ENCODE results near the gene SYDE2. TPM values are rescaled to one million over a fixed set of nuclear protein-coding genes. Genes with fewer than 3 reads are reported as not detected.

Gene SYDE2
- total and polyA plus RNA-seq, 2 experiments from 2014 or later = 5.8 to 20.1 TPM

DNA sequence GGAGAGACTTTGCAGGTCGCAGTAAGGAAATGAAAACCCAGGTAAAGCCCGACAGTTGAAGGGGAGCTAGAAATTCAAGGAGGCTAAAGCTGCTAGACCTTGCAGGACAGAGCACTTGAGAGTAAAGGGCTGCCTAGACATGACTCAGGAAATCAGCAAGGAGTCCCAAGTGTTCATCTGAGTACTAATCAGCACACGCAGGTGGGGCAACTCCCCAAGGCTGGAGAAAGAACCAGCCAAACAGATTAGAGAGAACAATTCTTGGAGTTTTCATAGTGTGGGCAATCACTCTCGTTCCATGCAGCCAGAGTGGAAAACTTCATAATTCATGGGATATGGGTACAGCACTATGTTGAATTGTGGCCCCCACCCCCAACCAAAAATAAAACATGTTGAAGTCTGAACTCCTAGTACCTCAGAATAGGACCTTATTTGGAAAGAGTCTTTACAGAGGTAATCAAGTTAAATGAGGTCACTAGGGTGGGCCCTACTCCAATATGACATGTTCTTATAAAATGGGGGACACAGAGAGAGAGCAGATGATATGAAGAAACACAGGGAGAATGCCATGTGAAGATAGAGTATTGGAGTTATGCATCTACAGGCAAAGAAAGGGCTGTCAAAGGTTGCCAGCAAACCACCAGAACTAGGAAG lies 28.0 kb downstream of the SYDE2 start (continued):
- TF ChIP-seq, protein P1, sequence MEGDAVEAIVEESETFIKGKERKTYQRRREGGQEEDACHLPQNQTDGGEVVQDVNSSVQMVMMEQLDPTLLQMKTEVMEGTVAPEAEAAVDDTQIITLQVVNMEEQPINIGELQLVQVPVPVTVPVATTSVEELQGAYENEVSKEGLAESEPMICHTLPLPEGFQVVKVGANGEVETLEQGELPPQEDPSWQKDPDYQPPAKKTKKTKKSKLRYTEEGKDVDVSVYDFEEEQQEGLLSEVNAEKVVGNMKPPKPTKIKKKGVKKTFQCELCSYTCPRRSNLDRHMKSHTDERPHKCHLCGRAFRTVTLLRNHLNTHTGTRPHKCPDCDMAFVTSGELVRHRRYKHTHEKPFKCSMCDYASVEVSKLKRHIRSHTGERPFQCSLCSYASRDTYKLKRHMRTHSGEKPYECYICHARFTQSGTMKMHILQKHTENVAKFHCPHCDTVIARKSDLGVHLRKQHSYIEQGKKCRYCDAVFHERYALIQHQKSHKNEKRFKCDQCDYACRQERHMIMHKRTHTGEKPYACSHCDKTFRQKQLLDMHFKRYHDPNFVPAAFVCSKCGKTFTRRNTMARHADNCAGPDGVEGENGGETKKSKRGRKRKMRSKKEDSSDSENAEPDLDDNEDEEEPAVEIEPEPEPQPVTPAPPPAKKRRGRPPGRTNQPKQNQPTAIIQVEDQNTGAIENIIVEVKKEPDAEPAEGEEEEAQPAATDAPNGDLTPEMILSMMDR (conservative IDR thresholded peaks at IDR 0.05; ENCODE audit: low read depth in 2 of 2) = no peak
- TF ChIP-seq NANOG (IDR thresholded peaks at IDR 0.05; ENCODE audit: borderline replicate concordance) (no peak), ZNF331 (CRISPR knock-in tag; IDR thresholded peaks at IDR 0.05; ENCODE audit: low read depth) (no peak), ZNF114 (CRISPR knock-in tag; IDR thresholded peaks at IDR 0.05) (no peak), EZH2 (IDR thresholded peaks at IDR 0.05; ENCODE audit: low read depth, unreplicated experiment) (no peak), JUNB (IDR thresholded peaks at IDR 0.05; ENCODE audit: unreplicated experiment) (no peak), POLR2AphosphoS5 (IDR thresholded peaks at IDR 0.05; ENCODE audit: low read depth) (no peak)
- TF ChIP-seq, protein P2, sequence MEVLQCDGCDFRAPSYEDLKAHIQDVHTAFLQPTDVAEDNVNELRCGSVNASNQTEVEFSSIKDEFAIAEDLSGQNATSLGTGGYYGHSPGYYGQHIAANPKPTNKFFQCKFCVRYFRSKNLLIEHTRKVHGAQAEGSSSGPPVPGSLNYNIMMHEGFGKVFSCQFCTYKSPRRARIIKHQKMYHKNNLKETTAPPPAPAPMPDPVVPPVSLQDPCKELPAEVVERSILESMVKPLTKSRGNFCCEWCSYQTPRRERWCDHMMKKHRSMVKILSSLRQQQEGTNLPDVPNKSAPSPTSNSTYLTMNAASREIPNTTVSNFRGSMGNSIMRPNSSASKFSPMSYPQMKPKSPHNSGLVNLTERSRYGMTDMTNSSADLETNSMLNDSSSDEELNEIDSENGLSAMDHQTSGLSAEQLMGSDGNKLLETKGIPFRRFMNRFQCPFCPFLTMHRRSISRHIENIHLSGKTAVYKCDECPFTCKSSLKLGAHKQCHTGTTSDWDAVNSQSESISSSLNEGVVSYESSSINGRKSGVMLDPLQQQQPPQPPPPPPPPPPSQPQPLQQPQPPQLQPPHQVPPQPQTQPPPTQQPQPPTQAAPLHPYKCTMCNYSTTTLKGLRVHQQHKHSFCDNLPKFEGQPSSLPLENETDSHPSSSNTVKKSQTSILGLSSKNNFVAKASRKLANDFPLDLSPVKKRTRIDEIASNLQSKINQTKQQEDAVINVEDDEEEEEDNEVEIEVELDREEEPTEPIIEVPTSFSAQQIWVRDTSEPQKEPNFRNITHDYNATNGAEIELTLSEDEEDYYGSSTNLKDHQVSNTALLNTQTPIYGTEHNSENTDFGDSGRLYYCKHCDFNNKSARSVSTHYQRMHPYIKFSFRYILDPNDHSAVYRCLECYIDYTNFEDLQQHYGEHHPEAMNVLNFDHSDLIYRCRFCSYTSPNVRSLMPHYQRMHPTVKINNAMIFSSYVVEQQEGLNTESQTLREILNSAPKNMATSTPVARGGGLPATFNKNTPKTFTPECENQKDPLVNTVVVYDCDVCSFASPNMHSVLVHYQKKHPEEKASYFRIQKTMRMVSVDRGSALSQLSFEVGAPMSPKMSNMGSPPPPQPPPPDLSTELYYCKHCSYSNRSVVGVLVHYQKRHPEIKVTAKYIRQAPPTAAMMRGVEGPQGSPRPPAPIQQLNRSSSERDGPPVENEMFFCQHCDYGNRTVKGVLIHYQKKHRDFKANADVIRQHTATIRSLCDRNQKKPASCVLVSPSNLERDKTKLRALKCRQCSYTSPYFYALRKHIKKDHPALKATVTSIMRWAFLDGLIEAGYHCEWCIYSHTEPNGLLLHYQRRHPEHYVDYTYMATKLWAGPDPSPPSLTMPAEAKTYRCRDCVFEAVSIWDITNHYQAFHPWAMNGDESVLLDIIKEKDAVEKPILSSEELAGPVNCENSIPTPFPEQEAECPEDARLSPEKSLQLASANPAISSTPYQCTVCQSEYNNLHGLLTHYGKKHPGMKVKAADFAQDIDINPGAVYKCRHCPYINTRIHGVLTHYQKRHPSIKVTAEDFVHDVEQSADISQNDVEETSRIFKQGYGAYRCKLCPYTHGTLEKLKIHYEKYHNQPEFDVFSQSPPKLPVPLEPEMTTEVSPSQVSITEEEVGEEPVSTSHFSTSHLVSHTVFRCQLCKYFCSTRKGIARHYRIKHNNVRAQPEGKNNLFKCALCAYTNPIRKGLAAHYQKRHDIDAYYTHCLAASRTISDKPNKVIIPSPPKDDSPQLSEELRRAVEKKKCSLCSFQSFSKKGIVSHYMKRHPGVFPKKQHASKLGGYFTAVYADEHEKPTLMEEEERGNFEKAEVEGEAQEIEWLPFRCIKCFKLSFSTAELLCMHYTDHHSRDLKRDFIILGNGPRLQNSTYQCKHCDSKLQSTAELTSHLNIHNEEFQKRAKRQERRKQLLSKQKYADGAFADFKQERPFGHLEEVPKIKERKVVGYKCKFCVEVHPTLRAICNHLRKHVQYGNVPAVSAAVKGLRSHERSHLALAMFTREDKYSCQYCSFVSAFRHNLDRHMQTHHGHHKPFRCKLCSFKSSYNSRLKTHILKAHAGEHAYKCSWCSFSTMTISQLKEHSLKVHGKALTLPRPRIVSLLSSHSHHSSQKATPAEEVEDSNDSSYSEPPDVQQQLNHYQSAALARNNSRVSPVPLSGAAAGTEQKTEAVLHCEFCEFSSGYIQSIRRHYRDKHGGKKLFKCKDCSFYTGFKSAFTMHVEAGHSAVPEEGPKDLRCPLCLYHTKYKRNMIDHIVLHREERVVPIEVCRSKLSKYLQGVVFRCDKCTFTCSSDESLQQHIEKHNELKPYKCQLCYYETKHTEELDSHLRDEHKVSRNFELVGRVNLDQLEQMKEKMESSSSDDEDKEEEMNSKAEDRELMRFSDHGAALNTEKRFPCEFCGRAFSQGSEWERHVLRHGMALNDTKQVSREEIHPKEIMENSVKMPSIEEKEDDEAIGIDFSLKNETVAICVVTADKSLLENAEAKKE (CRISPR knock-in tag; IDR thresholded peaks at IDR 0.05) = no peak

Data from GM23338 (cell line).